A549 (cell line): Measurements from ENCODE around the gene PRLHR. TPM values are rescaled to one million over a fixed set of nuclear protein-coding genes. Genes with fewer than 3 reads are reported as not detected.

Source experiments
- ATAC-seq, 2 experiments: fragments of 200-7000 bp in 1 of 2; fragments of >200 bp in 1 of 2; cut with Nextera tagmentation in 1 of 2; cut with Tn5 transposase in 1 of 2; 3 replicates each; pipeline versions ENCODE4 v1.8.0 to v1.9.1; 2018 to 2020; ENCODE audit warnings: mild to moderate bottlenecking in 1 of 2, moderate library complexity in 1 of 2
- CTCF ChIA-PET: fragments of 300-600 bp; sonication (Branson Sonifier 250); formaldehyde crosslinking; extraction: SDS; loops from one replicate; lab custom pipeline; 2021; ENCODE audit warnings: antibody characterized with exemption, inconsistent platforms; lab: Yijun Ruan, JAX
- POLR2A ChIA-PET: fragments of 350-600 bp; formaldehyde crosslinking; extraction: SDS; loops from one replicate; lab custom pipeline; 2021; ENCODE audit warnings: antibody characterized with exemption, inconsistent platforms; lab: Yijun Ruan, JAX
- DNase-seq, 2 experiments: peaks; one replicate each; pipeline versions ENCODE4 v3.0.0 to v3.0.0-alpha.2; 2011 to 2016; ENCODE audit warnings: low read depth in 1 of 2, low spot score in 1 of 2
- FAIRE-seq: peaks from 2 replicates; lab custom pipeline; 2011; peaks lifted over from hg19 to GRCh38; lab: Jason Lieb, UNC
- H3K27ac ChIP-seq, 2 experiments: fragments of >200 bp; sonication (Bioruptor Twin); formaldehyde crosslinking; 3 replicates each; pipeline ENCODE4 v1.5.1; 2016 to 2017
- H3K4me1 ChIP-seq: fragments of >200 bp; sonication (Bioruptor Twin); formaldehyde crosslinking; 3 replicates; pipeline ENCODE4 v1.6.1; 2016
- H3K4me2 ChIP-seq: fragments of >200 bp; sonication (Bioruptor Twin); formaldehyde crosslinking; 3 replicates; pipeline ENCODE4 v1.6.1; 2016
- H3K4me3 ChIP-seq: fragments of >200 bp; sonication (Bioruptor Twin); formaldehyde crosslinking; 3 replicates; pipeline ENCODE4 v1.5.1; 2016
- H3K9me3 ChIP-seq: fragments of >200 bp; sonication (Bioruptor Twin); formaldehyde crosslinking; 3 replicates; pipeline ENCODE4 v1.6.1; 2016
- BCL3 ChIP-seq: fragments of >200 bp; sonication (Bioruptor Twin); formaldehyde crosslinking; IDR thresholded peaks from 3 replicates; pipeline ENCODE4 v1.6.1; 2016
- EHF ChIP-seq: fragments of 250-450 bp; sonication (Bioruptor Pico); IDR thresholded peaks from 2 replicates; pipeline ENCODE4 v1.5.0; 2020; ENCODE audit warnings: mild to moderate bottlenecking
- MAFK ChIP-seq: fragments of 450-650 bp; IDR thresholded peaks from 2 replicates; pipeline ENCODE4 v1.6.1; 2014; ENCODE audit not compliant: partially characterized antibody
- NFE2L2 ChIP-seq: fragments of 150-350 bp; conservative IDR thresholded peaks from 2 replicates; pipeline ENCODE4 v1.6.1; 2014; ENCODE audit warnings: low read length
- RAD21 ChIP-seq, 2 experiments: fragments of >200 bp in 1 of 2; sonication (Bioruptor Twin) in 1 of 2; formaldehyde crosslinking in 1 of 2; IDR thresholded peaks in 1 of 2; conservative IDR thresholded peaks in 1 of 2; 2 replicates in 1 of 2; 3 replicates in 1 of 2; pipeline ENCODE4 v1.6.1; 2012 to 2018; ENCODE audit warnings: inconsistent platforms in 1 of 2
- REST ChIP-seq: fragments of 200-600 bp; sonication (generic); IDR thresholded peaks from 2 replicates; pipeline ENCODE4 v1.6.1; 2016; ENCODE audit warnings: antibody characterized with exemption, mild to moderate bottlenecking, moderate library complexity
- RFX5 ChIP-seq: fragments of 450-650 bp; IDR thresholded peaks from 2 replicates; pipeline ENCODE4 v1.7.1; 2014; ENCODE audit warnings: antibody characterized with exemption, mild to moderate bottlenecking, moderate library complexity
- SMC3 ChIP-seq: fragments of >200 bp; sonication (Bioruptor Twin); formaldehyde crosslinking; IDR thresholded peaks from 3 replicates; pipeline ENCODE4 v1.6.1; 2018; ENCODE audit warnings: inconsistent platforms
- TFCP2L1 ChIP-seq: fragments of 250-450 bp; sonication (Bioruptor Pico); IDR thresholded peaks from 2 replicates; pipeline ENCODE4 v1.5.0; 2021; ENCODE audit warnings: mild to moderate bottlenecking
- WGBS: methylation state at CpG from one replicate; pipeline ENCODE4 v1.1.6; 2017; ENCODE audit errors: missing lambda C conversion rate; 5-methylcytosine and 5-hydroxymethylcytosine counted together
- polyA plus RNA-seq, 4 experiments: library from polyadenylated mRNA; depleted of rRNA in 3 of 4; stranded (reverse); fragments of >200 nt; fragmentation: RNase III in 1 of 4; extraction: RNeasy Plus Mini Kit Qiagen cat#74134 plus additional on column Dnase treatment in 1 of 4; gene quantifications; 2 replicates in 3 of 4; 3 replicates in 1 of 4; pipeline ENCODE4 v1.2.3, GENCODE V29; 2011 to 2017
- TF ChIP-seq, protein P1 (sequence below): fragments of >200 bp; sonication (Bioruptor Twin); formaldehyde crosslinking; IDR thresholded peaks from 3 replicates; pipeline ENCODE4 v1.5.1; 2016

Gene PRLHR
- polyA plus RNA-seq, 2 of the 4 experiments (the other 2 are of a cell fraction) = not detected

DNA sequence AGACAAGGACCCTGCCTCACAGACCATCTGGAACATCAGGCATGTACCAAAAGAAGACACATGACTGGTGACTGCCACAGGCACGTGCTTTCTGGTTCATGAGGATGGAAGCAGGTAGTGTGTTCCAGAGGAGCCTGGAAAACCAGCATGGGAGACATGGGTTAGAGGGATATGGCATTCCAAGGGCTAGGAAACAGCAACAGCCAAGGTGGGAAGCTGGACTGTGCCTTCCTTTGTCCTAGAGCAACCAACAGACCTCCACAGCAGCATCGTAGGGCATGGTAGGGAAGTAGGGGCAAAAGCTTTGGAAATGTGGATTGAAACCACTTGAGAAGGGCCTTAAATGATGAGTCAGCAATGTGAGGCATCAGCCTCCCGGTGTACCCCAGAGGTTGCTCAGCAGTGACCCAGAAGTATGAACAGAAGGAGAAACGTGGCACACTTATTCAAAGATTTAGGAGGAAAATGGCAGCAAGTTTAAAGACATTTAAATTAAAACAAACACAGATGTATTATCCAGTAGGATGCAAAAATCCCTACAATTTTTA lies 51.0 kb downstream of the PRLHR start:
- no peaks in the 10 kb centered on the region for H3K9me3 ChIP-seq
- DNase-seq (no peak), ATAC-seq (peak in 1 of 2 experiments; percentile 48; a peak in 2 of 6 replicates), FAIRE-seq (no peak)
- H3K4me1 ChIP-seq = no peaks in the 10 kb centered on the region
- H3K4me2 ChIP-seq = no peak overlapping the region
- ChIA-PET CTCF (interaction anchor here (0.6 to 2.3 kb wide), 13 partner anchors 9 to 1226 kb away, joined by 3 to 11 read pairs (median 4); no protein-coding TSS in a partner anchor), POLR2A (no interaction called here)
- 33% methylated on average over 4 of the region's 4 CpGs for WGBS
- TF ChIP-seq MAFK = peak; percentile 94
- no peak for TF ChIP-seq RFX5
- TF ChIP-seq EHF (CRISPR knock-in tag) = no peak
- 0 out of 3 replicates have a peak, but pooled peaks have one; percentile 1 for TF ChIP-seq SMC3
- H3K27ac ChIP-seq = no peak overlapping the region
- no peak overlapping the region for H3K4me3 ChIP-seq

GRCh38 chr10:118543714-118544400 lies 51.6 kb downstream of the PRLHR start:
- TF ChIP-seq RAD21 (conservative IDR thresholded peaks at IDR 0.05 in 1 of 2, IDR thresholded peaks at IDR 0.05 in 1 of 2) (peak; percentile 63 to 70), NFE2L2 (no peak), SMC3 (peak; percentile 54), TFCP2L1 (CRISPR knock-in tag) (no peak), BCL3 (no peak)
- TF ChIP-seq, protein P1, sequence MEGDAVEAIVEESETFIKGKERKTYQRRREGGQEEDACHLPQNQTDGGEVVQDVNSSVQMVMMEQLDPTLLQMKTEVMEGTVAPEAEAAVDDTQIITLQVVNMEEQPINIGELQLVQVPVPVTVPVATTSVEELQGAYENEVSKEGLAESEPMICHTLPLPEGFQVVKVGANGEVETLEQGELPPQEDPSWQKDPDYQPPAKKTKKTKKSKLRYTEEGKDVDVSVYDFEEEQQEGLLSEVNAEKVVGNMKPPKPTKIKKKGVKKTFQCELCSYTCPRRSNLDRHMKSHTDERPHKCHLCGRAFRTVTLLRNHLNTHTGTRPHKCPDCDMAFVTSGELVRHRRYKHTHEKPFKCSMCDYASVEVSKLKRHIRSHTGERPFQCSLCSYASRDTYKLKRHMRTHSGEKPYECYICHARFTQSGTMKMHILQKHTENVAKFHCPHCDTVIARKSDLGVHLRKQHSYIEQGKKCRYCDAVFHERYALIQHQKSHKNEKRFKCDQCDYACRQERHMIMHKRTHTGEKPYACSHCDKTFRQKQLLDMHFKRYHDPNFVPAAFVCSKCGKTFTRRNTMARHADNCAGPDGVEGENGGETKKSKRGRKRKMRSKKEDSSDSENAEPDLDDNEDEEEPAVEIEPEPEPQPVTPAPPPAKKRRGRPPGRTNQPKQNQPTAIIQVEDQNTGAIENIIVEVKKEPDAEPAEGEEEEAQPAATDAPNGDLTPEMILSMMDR = peak; percentile 63

GRCh38 chr10:118542745-118543144 lies 52.7 kb downstream of the PRLHR start:
- Histone ChIP-seq H3K9me3 (peaks cover 2% of the 10 kb centered on the region; the same call in 1 of the 3 replicates), H3K4me3 (no peak overlapping the region), H3K4me2 (no peak overlapping the region), H3K27ac (no peak overlapping the region), H3K4me1 (no peaks in the 10 kb centered on the region)
- ChIA-PET POLR2A (no interaction called here), CTCF (interaction anchor here (1.3 to 3.4 kb wide), 4 partner anchors 14 to 1046 kb away, joined by 3 to 13 read pairs (median 8); no protein-coding TSS in a partner anchor)
- DNase-seq = no peak
- no peak for ATAC-seq
- FAIRE-seq = no peak
- TF ChIP-seq RFX5 (no peak), REST (no peak), SMC3 (no peak)
- WGBS = 92% methylated on average over 1 of the region's 1 CpG

More at GRCh38 chr10:118543714-118544400, 51.6 kb downstream of the PRLHR start:
- Histone ChIP-seq H3K4me3 (no peak overlapping the region), H3K27ac (no peak overlapping the region), H3K4me2 (no peak overlapping the region), H3K9me3 (no peaks in the 10 kb centered on the region), H3K4me1 (no peaks in the 10 kb centered on the region)
- CTCF ChIA-PET = interaction anchor here (0.6 to 3.4 kb wide), 15 partner anchors 9 to 1226 kb away, joined by 3 to 13 read pairs (median 4); no protein-coding TSS in a partner anchor
- ATAC-seq (peak; percentile 94 to 98), DNase-seq (peak; percentile 57 to 69), FAIRE-seq (no peak)
- WGBS = 0% methylated on average over 13 of the region's 13 CpGs
- POLR2A ChIA-PET = no interaction called here
